ENCODE measurements around the gene DEXI. TPM values are rescaled to one million over a fixed set of nuclear protein-coding genes. Genes with fewer than 3 reads are reported as not detected.
A peak's percentile ranks its signal among the peaks of the same experiment; 100 is the strongest.

DEXI gene
- total and polyA plus RNA-seq, 12 donors = 52.6 to 303 (median 97.1) TPM

DNA sequence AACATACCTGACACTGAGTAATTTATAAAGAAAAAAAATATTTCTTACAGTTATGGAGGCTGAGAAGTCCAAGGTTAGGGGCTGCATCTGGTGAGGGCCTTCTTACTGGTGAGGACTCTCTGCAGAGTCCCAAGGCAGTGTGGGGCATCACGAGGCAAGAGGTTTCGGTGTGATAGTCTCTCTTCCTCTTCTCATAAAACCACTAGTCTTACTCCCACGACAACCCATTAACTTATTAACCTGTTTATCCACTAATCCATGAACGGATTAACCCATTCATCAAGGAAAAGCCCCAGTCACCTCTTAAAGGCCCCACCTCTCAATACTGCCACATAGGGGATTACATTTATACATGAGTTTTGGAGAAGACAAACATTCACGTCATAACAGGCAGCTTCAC, 45.1 kb downstream of the DEXI start:
- intact Hi-C loops (cut with DNase I) = no loop called here
- Histone ChIP-seq H3K27ac (peak overlapping the region in 2 of 5 donors; percentile 27 to 30), H3K9me3 (replicated peaks in 1 of 3) (no peaks in the 10 kb centered on the region), H3K4me1 (replicated peaks in 1 of 2) (no peaks in the 10 kb centered on the region), H3K36me3 (replicated peaks in 1 of 2) (no peaks in the 10 kb centered on the region), H3K4me3 (no peak overlapping the region), H3K27me3 (no peaks in the 10 kb centered on the region)
- DNase-seq = no peak
- TF ChIP-seq, protein P1, sequence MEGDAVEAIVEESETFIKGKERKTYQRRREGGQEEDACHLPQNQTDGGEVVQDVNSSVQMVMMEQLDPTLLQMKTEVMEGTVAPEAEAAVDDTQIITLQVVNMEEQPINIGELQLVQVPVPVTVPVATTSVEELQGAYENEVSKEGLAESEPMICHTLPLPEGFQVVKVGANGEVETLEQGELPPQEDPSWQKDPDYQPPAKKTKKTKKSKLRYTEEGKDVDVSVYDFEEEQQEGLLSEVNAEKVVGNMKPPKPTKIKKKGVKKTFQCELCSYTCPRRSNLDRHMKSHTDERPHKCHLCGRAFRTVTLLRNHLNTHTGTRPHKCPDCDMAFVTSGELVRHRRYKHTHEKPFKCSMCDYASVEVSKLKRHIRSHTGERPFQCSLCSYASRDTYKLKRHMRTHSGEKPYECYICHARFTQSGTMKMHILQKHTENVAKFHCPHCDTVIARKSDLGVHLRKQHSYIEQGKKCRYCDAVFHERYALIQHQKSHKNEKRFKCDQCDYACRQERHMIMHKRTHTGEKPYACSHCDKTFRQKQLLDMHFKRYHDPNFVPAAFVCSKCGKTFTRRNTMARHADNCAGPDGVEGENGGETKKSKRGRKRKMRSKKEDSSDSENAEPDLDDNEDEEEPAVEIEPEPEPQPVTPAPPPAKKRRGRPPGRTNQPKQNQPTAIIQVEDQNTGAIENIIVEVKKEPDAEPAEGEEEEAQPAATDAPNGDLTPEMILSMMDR (IDR thresholded peaks at IDR 0.05) = no peak
- no peak for TF ChIP-seq POLR2A (IDR thresholded peaks at IDR 0.05)
- 56 to 71% (median 69%) methylated on average over 5 of the region's 5 CpGs for WGBS, 4 donors

DNA sequence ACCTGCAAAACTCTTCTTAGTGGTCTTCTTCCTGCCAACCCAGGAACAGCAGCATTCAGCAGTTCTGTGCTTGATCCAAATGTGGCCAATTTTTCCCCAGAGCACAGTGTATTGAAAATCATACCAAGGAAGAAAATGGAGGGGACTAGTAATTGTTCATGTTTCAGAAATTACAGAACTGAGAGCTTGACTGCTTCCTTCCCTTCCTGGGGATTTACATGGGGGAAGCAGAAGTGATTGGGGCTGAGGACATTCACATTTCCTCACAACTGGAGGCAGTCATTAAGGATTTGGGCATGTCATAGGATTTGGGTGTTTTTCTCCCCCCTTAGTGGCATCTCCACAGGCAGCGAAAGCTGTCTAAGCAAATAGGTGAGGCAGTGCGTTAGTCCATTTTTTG, 45.5 kb downstream of the DEXI start:
- DNase-seq = no peak
- H3K27me3 ChIP-seq = no peaks in the 10 kb centered on the region
- 76 to 96% (median 86%) methylated on average over 2 of the region's 2 CpGs for WGBS, 4 donors
- TF ChIP-seq, protein P1 (IDR thresholded peaks at IDR 0.05) = no peak
- no peak for TF ChIP-seq POLR2A (IDR thresholded peaks at IDR 0.05)
- intact Hi-C loops (cut with DNase I) = no loop called here
- H3K4me1 ChIP-seq (replicated peaks in 1 of 2) = no peaks in the 10 kb centered on the region
- H3K27ac ChIP-seq = peak overlapping the region in 2 of 5 donors; percentile 27 to 30
- no peak overlapping the region for H3K4me3 ChIP-seq
- H3K36me3 ChIP-seq (replicated peaks in 1 of 2) = no peaks in the 10 kb centered on the region
- H3K9me3 ChIP-seq (replicated peaks in 1 of 3) = no peaks in the 10 kb centered on the region

DNA sequence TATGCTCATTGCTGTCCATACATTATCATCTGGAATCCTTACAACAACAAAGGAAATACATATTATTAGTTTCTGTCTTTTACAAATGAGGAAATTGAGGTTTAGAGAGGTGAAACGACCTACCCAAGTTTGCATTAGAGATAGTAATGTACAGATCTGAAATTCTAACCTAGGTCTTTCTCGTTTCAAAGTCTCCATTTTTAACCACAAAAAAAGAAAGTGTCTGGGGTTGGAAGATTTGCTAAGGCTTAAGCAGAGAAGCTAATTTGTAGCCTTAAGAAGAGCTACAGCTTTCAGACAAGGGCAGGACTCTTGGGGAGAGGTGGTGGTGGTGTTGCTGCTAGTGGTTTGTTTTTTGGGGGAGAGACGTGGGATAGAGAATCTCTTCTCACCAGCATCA, 46.1 kb downstream of the DEXI start:
- Histone ChIP-seq H3K27ac (peak overlapping the region in 1 of 5 donors; percentile 27), H3K9me3 (replicated peaks in 1 of 3) (no peaks in the 10 kb centered on the region), H3K36me3 (replicated peaks in 1 of 2) (no peaks in the 10 kb centered on the region), H3K4me1 (replicated peaks in 1 of 2) (no peaks in the 10 kb centered on the region), H3K4me3 (no peak overlapping the region), H3K27me3 (no peaks in the 10 kb centered on the region)
- intact Hi-C loops (cut with DNase I) = no loop called here
- TF ChIP-seq, protein P1 (IDR thresholded peaks at IDR 0.05) = no peak
- TF ChIP-seq POLR2A (IDR thresholded peaks at IDR 0.05) = no peak
- 45 to 61% (median 55%) methylated on average over 3 of the region's 3 CpGs for WGBS, 4 donors
- no peak for DNase-seq

DNA sequence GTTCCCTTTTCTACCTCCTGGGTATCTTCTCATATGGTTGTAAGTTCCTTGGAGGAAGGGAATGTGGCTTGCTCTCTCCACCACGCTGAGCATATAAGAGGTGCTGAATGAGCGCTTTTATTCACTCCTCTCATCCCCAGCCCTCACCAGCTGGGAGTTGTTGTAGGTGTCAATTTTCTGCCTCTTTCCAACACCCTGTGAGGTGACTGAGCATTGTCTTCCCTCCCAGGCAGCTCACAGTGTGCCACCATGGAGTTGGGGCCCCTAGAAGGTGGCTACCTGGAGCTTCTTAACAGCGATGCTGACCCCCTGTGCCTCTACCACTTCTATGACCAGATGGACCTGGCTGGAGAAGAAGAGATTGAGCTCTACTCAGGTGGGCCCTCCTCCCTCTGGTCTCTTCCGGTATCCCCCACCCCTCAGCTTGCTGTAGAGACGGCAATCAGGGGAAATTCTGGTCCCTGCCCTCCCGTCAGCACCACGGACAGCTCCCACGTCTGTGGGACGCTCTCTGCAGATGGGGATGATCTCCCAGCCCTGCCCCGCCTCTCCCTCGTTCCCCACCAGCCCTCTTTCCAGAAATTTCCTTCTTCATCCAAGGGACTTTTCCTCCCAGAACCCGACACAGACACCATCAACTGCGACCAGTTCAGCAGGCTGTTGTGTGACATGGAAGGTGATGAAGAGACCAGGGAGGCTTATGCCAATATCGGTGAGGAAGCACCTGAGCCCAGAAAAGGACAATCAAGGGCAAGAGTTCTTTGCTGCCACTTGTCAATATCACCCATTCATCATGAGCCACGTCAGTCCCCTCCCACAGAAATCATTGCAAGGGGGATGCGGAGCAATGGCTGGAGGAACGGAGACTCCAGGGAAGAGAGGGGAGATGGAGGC, 47.0 kb downstream of the DEXI start:
- H3K9me3 ChIP-seq (replicated peaks in 1 of 3) = no peaks in the 10 kb centered on the region
- H3K4me1 ChIP-seq (replicated peaks in 1 of 2) = no peaks in the 10 kb centered on the region
- peak in 5 of 7 donors; percentile 44 to 61 (median 58) for DNase-seq
- 33 to 39% (median 36%) methylated on average over 16 to 17 of the region's 17 CpGs for WGBS, 4 donors
- no peaks in the 10 kb centered on the region for H3K36me3 ChIP-seq (replicated peaks in 1 of 2)
- TF ChIP-seq, protein P1 (IDR thresholded peaks at IDR 0.05) = no peak
- TF ChIP-seq POLR2A (IDR thresholded peaks at IDR 0.05) = no peak
- intact Hi-C loops (cut with DNase I) = no loop called here
- H3K4me3 ChIP-seq = no peak overlapping the region
- no peaks in the 10 kb centered on the region for H3K27me3 ChIP-seq
- no peak overlapping the region for H3K27ac ChIP-seq

All from adrenal gland (tissue), 12 donors.